Stimulated activated CD4-positive, alpha-beta T cell treated with anti-CD3 and anti-CD28 coated beads, Interleukin-12 subunit alpha, Interleukin-12 subunit beta, amount 100 ng/mL, for 48 hours (primary cell): ENCODE data around the gene ROR2.
A peak's percentile ranks its signal among the peaks of the same experiment; 100 is the strongest.

Experiments
- DNase-seq, 3 donors: peaks; one replicate each; pipeline ENCODE4 v3.0.0-alpha.2; 2020; ENCODE audit warnings: low read depth in 2 of 3, low spot score in 1 of 3

Gene ROR2

GRCh38 chr9:91882627-91883026 is 67.4 kb downstream of the ROR2 start:
- DNase-seq, result no peak

- no peak for DNase-seq
These were observed 69.6 kb downstream of the ROR2 start for GRCh38 chr9:91880378-91880972.

- DNase-seq, result no peak
These were observed 70.8 kb downstream of the ROR2 start for GRCh38 chr9:91879231-91879630.

GRCh38 chr9:91873637-91874051 is 76.4 kb downstream of the ROR2 start:
- no peak for DNase-seq

GRCh38 chr9:91868732-91869391 is 81.2 kb downstream of the ROR2 start:
- DNase-seq, result no peak

GRCh38 chr9:91867740-91868139 is 82.3 kb downstream of the ROR2 start:
- DNase-seq, result no peak

GRCh38 chr9:91865041-91865440 is 85.0 kb downstream of the ROR2 start:
- DNase-seq, result no peak

GRCh38 chr9:91864380-91864779 is 85.6 kb downstream of the ROR2 start:
- DNase-seq, result no peak

- DNase-seq, result no peak
These were observed 86.6 kb downstream of the ROR2 start for GRCh38 chr9:91863469-91863868.

GRCh38 chr9:91858213-91859030 is 91.6 kb downstream of the ROR2 start:
- DNase-seq, result no peak

- DNase-seq, result no peak
These were observed 92.5 kb downstream of the ROR2 start for GRCh38 chr9:91857291-91858212.

- DNase-seq, result no peak
These were observed 93.6 kb downstream of the ROR2 start for GRCh38 chr9:91856419-91856818.

- no peak for DNase-seq
These were observed 94.8 kb downstream of the ROR2 start for GRCh38 chr9:91855196-91855595.

- no peak for DNase-seq
These were observed 97.2 kb downstream of the ROR2 start for GRCh38 chr9:91852801-91853347.

- DNase-seq, result no peak
These were observed 100.3 kb downstream of the ROR2 start for GRCh38 chr9:91849694-91850093.

- DNase-seq, result no peak
These were observed 101.9 kb downstream of the ROR2 start for GRCh38 chr9:91848146-91848545.

- peak in 1 of 3 donors; percentile 3 for DNase-seq
These were observed 102.4 kb downstream of the ROR2 start for GRCh38 chr9:91847581-91848091.

GRCh38 chr9:91845879-91846278 is 104.1 kb downstream of the ROR2 start:
- DNase-seq, result no peak

- no peak for DNase-seq
These were observed 105.2 kb downstream of the ROR2 start for GRCh38 chr9:91844701-91845291.

- DNase-seq, result no peak
These were observed 105.8 kb downstream of the ROR2 start for GRCh38 chr9:91844190-91844589.
